GM12801 (cell line): ENCODE results near the gene EXOC4.

Source experiments
- CTCF ChIP-seq: IDR thresholded peaks from one replicate; pipeline ENCODE4 v1.5.1; 2011; ENCODE audit warnings: control low read depth; ENCODE audit not compliant: insufficient read length; ENCODE audit errors: extremely low read depth

The EXOC4 gene

GRCh38 chr7:133744451-133744850 lies 491.6 kb downstream of the EXOC4 start:
- TF ChIP-seq CTCF, result no peak

- no peak for TF ChIP-seq CTCF
Measured at GRCh38 chr7:133746305-133746704, 493.4 kb downstream of the EXOC4 start.

- no peak for TF ChIP-seq CTCF
Measured at GRCh38 chr7:133746847-133747246, 494.0 kb downstream of the EXOC4 start.

GRCh38 chr7:133748443-133749407 lies 495.8 kb downstream of the EXOC4 start:
- TF ChIP-seq CTCF, result no peak

- no peak for TF ChIP-seq CTCF
Measured at GRCh38 chr7:133750287-133750686, 497.4 kb downstream of the EXOC4 start.

- no peak for TF ChIP-seq CTCF
Measured at GRCh38 chr7:133751079-133751478, 498.2 kb downstream of the EXOC4 start.

GRCh38 chr7:133753513-133753912 lies 500.6 kb downstream of the EXOC4 start:
- no peak for TF ChIP-seq CTCF
